ENCODE measurements around the gene TSPAN9.

Gene TSPAN9

DNA sequence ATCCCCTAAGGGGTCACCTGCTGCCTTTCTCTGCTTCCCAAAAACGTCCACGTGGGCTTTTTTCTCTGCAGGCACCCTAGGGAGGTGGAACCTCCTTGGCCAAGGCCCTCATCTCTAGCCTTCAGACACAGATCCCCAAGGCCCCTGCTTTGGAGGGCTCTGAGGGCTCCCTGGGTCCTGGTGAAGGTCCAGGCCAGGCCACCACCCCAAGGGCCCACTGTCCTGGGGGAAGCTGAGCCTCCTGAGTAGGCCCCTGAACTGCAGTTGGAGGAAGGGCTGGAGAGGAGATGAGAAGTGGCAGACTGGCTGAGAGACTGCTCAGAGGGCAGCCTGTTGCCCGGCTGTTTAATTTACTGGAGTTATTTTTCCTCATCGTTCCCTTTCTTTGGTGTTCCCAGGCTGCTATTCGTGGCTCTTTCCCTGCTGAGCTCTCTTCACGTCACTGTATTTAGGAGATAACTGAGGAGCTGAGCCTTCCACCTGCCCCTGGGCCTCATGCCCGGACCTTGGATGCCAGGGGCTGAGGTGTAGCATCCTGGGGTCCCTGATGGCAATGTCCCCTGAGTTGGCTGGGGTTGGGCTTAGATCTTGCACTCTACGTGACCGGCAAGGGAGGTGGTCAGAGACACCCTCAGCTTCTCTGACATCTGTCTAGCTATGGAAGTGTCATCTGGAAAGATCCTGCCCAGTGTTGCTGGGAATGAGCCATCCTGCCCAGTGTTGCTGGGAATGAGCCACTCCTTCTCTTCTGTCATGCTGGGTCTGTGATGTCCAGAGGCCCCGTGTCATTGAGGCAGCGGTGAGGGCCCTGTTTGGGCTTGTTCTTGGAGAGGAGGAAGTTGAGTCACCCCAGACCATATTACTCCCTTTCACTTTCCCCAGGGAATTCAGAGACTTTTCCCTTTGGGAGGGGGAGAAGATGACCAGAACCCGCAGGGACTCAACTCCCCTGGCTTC, 139.8 kb downstream of the TSPAN9 start:
- Histone ChIP-seq H3K27me3 (ENCODE audit: control insufficient read depth, insufficient read depth, low read length) (no peaks in the 10 kb centered on the region), H3K4me1 (peaks cover 13% of the 10 kb centered on the region), H2AFZ (no peak overlapping the region), H3K4me3 (ENCODE audit: low read depth, low read length) (no peak overlapping the region), H3K4me2 (ENCODE audit: low read length) (no peak overlapping the region), H3K36me3 (ENCODE audit: control insufficient read depth, insufficient read depth, low read length) (no peaks in the 10 kb centered on the region), H3K79me2 (peaks cover 10% of the 10 kb centered on the region), H3K27ac (no peak overlapping the region), H3K9me3 (ENCODE audit: control insufficient read depth, low read length) (no peaks in the 10 kb centered on the region), H3K9ac (no peak overlapping the region)
- TF ChIP-seq, protein P1, sequence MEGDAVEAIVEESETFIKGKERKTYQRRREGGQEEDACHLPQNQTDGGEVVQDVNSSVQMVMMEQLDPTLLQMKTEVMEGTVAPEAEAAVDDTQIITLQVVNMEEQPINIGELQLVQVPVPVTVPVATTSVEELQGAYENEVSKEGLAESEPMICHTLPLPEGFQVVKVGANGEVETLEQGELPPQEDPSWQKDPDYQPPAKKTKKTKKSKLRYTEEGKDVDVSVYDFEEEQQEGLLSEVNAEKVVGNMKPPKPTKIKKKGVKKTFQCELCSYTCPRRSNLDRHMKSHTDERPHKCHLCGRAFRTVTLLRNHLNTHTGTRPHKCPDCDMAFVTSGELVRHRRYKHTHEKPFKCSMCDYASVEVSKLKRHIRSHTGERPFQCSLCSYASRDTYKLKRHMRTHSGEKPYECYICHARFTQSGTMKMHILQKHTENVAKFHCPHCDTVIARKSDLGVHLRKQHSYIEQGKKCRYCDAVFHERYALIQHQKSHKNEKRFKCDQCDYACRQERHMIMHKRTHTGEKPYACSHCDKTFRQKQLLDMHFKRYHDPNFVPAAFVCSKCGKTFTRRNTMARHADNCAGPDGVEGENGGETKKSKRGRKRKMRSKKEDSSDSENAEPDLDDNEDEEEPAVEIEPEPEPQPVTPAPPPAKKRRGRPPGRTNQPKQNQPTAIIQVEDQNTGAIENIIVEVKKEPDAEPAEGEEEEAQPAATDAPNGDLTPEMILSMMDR (IDR thresholded peaks at IDR 0.05) = no peak

DNA sequence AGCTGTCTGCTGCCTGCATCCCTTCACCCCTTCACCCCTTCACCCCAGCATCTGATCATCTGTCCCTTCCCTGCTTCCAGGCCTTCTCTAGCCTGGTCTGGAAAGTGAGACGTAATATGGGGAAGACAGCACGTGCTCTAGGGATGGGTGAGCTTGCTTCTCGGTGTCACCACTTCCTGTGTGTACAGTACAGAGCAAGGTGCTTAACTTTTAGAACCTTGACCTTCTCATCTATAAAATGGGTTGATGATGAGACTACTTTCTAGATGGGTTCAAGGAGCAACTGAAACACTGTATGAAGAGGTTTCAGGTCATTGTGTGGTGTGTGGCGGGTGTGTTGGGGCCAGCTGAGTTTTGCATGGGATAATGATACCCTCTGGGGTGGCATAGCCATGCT, 140.5 kb downstream of the TSPAN9 start:
- no peaks in the 10 kb centered on the region for H3K36me3 ChIP-seq (ENCODE audit: control insufficient read depth, insufficient read depth, low read length)
- TF ChIP-seq, protein P1 (IDR thresholded peaks at IDR 0.05) = no peak
- no peaks in the 10 kb centered on the region for H3K27me3 ChIP-seq (ENCODE audit: control insufficient read depth, insufficient read depth, low read length)
- H3K4me1 ChIP-seq = peaks cover 13% of the 10 kb centered on the region
- H3K4me2 ChIP-seq (ENCODE audit: low read length) = no peak overlapping the region
- no peaks in the 10 kb centered on the region for H3K9me3 ChIP-seq (ENCODE audit: control insufficient read depth, low read length)
- no peak overlapping the region for H2AFZ ChIP-seq
- peaks cover 12% of the 10 kb centered on the region for H3K79me2 ChIP-seq
- no peak overlapping the region for H3K27ac ChIP-seq
- H3K9ac ChIP-seq = no peak overlapping the region
- no peak overlapping the region for H3K4me3 ChIP-seq (ENCODE audit: low read depth, low read length)

DNA sequence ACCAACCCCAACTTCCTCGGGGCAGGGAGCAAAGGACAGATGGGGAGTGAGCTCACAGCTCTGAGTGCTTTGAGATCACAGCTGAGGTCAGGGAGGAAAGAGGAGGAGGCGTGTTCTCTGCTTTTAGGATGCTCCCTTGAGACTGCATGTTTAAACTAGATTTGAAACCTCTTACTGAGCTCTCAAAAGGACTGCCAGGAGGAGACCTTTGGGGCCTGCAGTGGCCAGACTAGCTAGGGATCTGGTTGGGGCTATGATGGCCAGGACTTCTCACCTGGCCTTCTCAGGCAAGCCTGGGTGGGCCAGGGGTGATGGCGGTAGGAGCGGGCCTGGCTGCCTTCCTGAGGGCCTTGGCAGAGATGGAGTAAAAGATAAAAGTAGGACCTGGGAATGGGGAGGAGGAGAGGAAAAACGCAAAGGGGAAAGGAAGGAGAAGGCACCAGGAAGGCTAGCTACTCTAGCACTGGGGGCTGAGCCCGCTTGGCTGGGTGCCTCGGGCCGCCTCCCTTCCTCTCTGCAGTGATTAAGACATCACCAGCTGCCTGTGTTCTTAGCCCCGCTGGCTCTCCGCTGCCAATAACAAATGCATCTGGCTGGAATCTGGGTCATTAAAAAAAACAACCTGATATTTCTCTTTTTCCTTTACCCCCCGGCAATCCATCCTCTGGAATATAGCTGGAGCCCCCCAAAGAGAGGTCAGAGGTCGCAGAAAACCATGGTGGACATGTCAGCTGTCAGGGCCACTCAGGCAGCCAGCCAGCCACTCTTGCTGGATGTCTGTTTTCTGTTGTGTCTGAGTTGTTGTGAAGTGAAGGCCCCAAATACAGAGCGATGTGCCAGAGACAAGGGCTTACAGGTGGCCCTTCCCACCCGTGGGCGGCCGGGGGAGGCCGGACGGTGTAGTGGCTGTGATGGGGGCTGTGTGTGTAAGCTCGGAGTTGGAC, 141.3 kb downstream of the TSPAN9 start:
- H3K9ac ChIP-seq = no peak overlapping the region
- H3K4me1 ChIP-seq = peaks cover 13% of the 10 kb centered on the region
- H3K27me3 ChIP-seq (ENCODE audit: control insufficient read depth, insufficient read depth, low read length) = no peaks in the 10 kb centered on the region
- TF ChIP-seq, protein P1 (IDR thresholded peaks at IDR 0.05) = no peak
- H3K27ac ChIP-seq = no peak overlapping the region
- no peaks in the 10 kb centered on the region for H3K36me3 ChIP-seq (ENCODE audit: control insufficient read depth, insufficient read depth, low read length)
- H3K4me2 ChIP-seq (ENCODE audit: low read length) = no peak overlapping the region
- no peak overlapping the region for H3K4me3 ChIP-seq (ENCODE audit: low read depth, low read length)
- H3K79me2 ChIP-seq = peaks cover 19% of the 10 kb centered on the region
- no peaks in the 10 kb centered on the region for H3K9me3 ChIP-seq (ENCODE audit: control insufficient read depth, low read length)
- H2AFZ ChIP-seq = no peak overlapping the region

DNA sequence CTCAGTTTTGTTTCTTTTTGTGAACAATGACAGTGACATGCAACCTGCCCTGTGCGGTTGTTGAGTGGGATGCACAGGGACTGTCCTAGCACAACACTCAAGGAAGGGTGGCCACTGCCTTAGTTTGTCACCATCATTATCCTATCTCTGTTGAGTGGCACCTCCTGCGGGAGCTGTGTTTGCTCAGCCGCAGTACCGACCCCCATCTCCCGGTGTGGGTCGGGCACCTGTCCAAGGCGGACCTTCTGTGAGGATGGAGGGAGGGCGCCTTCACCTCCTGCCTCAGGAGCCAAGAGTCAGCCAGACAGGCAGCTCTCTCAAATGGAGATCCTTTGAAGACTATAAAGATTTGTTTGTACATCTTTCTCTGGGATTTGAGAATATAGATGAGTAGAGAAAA, 142.1 kb downstream of the TSPAN9 start:
- Histone ChIP-seq H3K27me3 (ENCODE audit: control insufficient read depth, insufficient read depth, low read length) (no peaks in the 10 kb centered on the region), H3K4me3 (ENCODE audit: low read depth, low read length) (no peak overlapping the region), H3K4me1 (peaks cover 13% of the 10 kb centered on the region), H3K27ac (no peak overlapping the region), H3K4me2 (ENCODE audit: low read length) (no peak overlapping the region), H3K36me3 (ENCODE audit: control insufficient read depth, insufficient read depth, low read length) (no peaks in the 10 kb centered on the region), H3K79me2 (peaks cover 22% of the 10 kb centered on the region), H3K9me3 (ENCODE audit: control insufficient read depth, low read length) (no peaks in the 10 kb centered on the region), H3K9ac (no peak overlapping the region), H2AFZ (no peak overlapping the region)
- TF ChIP-seq, protein P1 (IDR thresholded peaks at IDR 0.05) = no peak
